SU-DHL-6 (cell line): ENCODE results near the gene IRF9.

Experiments used
- EZH2phosphoT487 ChIP-seq: fragments of 200-600 bp; sonication (generic), shearing (Covaris generic); conservative IDR thresholded peaks from 2 replicates; pipeline ENCODE4 v1.6.1; 2018; ENCODE audit warnings: mild to moderate bottlenecking, antibody characterized with exemption, low read length, moderate library complexity, mixed read lengths
- TF ChIP-seq, protein P1 (sequence below): fragments of 200-600 bp; sonication (generic); IDR thresholded peaks from one replicate; pipeline ENCODE4 v1.5.1; 2017; ENCODE audit warnings: antibody characterized with exemption, mild to moderate bottlenecking, low read length, moderate library complexity; ENCODE audit not compliant: insufficient read depth, poor library complexity, severe bottlenecking

DNA sequence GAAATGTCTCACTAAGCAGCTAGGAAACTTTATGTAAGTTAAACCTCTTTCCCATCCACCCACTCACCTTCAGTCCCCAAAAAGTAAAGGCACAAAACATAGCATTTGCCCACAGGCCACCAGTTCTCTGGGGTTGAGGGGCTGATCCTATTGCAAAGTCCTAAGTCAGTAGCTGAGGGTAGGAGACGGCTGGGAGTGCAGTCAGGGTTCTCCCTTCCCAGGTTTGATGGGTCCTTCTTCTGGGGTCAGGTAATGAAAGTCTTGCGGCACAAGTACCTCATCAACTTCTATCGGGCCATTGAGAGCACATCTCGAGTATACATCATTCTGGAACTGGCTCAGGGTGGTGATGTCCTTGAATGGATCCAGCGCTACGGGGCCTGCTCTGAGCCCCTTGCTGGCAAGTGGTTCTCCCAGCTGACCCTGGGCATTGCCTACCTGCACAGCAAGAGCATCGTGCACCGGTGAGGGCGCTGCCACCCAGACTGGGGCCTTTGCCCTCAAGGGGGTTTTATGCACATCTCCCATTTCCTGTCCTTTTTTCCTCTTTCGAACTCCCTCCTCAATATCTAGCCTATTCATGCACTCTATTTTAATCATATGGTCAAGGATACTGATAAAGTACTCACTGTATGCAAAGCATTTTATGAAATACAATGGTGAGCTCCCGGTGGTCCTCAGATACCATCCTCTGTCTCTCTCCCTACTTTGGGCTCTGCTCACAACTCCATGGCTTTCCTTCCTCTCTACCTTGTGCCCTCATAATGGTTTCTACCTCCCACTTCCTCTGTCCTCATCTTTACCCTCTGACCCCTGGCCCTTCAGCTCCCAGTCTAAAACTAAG is 45.4 kb downstream of the IRF9 start:
- TF ChIP-seq, protein P1, sequence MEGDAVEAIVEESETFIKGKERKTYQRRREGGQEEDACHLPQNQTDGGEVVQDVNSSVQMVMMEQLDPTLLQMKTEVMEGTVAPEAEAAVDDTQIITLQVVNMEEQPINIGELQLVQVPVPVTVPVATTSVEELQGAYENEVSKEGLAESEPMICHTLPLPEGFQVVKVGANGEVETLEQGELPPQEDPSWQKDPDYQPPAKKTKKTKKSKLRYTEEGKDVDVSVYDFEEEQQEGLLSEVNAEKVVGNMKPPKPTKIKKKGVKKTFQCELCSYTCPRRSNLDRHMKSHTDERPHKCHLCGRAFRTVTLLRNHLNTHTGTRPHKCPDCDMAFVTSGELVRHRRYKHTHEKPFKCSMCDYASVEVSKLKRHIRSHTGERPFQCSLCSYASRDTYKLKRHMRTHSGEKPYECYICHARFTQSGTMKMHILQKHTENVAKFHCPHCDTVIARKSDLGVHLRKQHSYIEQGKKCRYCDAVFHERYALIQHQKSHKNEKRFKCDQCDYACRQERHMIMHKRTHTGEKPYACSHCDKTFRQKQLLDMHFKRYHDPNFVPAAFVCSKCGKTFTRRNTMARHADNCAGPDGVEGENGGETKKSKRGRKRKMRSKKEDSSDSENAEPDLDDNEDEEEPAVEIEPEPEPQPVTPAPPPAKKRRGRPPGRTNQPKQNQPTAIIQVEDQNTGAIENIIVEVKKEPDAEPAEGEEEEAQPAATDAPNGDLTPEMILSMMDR = no peak
- no peak for TF ChIP-seq EZH2phosphoT487
